H1 (cell line): ENCODE measurements around the gene PI4KA. TPM values are rescaled to one million over a fixed set of nuclear protein-coding genes. Genes with fewer than 3 reads are reported as not detected.

Experiments
- POLR2AphosphoS5 ChIP-seq: IDR thresholded peaks from 2 replicates; pipeline ENCODE4 v1.6.1; 2011; ENCODE audit warnings: low read depth, low read length
- RBBP5 ChIP-seq: IDR thresholded peaks from 2 replicates; pipeline ENCODE4 v1.7.1; 2012; ENCODE audit warnings: low read depth, mild to moderate bottlenecking, inconsistent platforms, low read length, moderate library complexity, borderline replicate concordance
- SP2 ChIP-seq: IDR thresholded peaks from 2 replicates; pipeline ENCODE4 v1.6.1; 2012; ENCODE audit warnings: mild to moderate bottlenecking, low read length, inconsistent platforms
- SP4 ChIP-seq: IDR thresholded peaks from 2 replicates; pipeline ENCODE4 v1.6.1; 2012; ENCODE audit warnings: low read length, inconsistent platforms
- TEAD4 ChIP-seq: IDR thresholded peaks from 2 replicates; pipeline ENCODE4 v1.6.1; 2012; ENCODE audit warnings: low read depth, low read length, inconsistent platforms, mixed read lengths
- polyA plus RNA-seq, 7 experiments: library from polyadenylated mRNA; depleted of rRNA in 3 of 7; stranded (reverse) in 5 of 7; unstranded in 2 of 7; fragments of >200 nt in 5 of 7; fragments of 200-250 nt in 2 of 7; gene quantifications; 1 replicate in 5 of 7; 2 replicates in 1 of 7; 4 replicates in 1 of 7; pipeline versions ENCODE4 v1.2.1 to v1.2.3, GENCODE V29; 2011 to 2013; ENCODE audit warnings: missing spikeins in 2 of 7, mixed read lengths in 2 of 7
- total RNA-seq: library from RNA; stranded (reverse); fragmentation: NEBNext Ultra II Directional; extraction: Animal tissue kit (Norgen Biotek cat#: 25700); gene quantifications from 2 replicates; pipeline ENCODE4 v1.2.1, GENCODE V29; 2021

The PI4KA gene
- total and polyA plus RNA-seq, 2 of the 8 experiments (the other 6 are each of a cell fraction or from before 2014, with no cell fraction given), result 22.5 to 37.7 TPM

GRCh38 chr22:20844055-20845037 is 14.3 kb downstream of the PI4KA start (continued):
- TF ChIP-seq SP2 (no peak), SP4 (no peak), RBBP5 (no peak), TEAD4 (no peak), POLR2AphosphoS5 (no peak)
